ENCODE results near the gene ZNF556. TPM values are rescaled to one million over a fixed set of nuclear protein-coding genes. Genes with fewer than 3 reads are reported as not detected.

ZNF556 gene
- total RNA-seq, 1 donor from 2014 or later = not detected

DNA sequence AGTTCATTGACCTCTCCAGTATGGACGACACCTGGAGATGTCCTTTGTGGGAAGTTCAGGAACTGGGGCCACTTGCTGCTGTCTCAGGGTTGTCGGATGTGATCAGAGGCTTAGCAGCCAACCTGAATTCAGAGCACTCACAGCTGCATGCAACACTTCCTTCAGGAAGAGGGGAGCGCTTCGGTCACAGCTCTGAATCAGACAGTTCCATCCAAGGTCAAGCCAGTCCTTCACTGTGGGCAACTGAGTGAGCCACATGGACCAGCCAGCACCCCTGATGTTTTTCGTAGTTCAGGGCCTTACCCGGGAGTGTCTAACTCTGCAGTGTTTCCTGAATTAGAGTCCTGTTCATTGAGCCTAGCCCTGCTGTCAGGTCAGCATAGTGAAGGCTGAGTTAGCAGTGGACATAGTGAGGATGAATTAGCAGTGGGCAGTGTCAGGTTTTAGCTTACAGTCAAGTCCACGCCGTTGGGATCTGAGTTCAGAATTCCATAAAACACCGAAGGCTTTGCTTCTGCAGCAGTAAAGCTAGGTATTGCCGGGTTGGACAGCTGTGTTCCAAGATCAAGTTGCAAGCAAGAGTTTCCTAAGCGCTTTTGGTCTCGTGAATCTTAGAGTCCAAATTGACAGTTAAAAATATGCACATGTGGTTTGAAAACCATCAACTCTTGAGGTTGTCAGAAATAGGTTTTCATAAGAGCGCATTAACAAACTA, 20.8 kb upstream of the ZNF556 start:
- no peaks in the 10 kb centered on the region for H3K4me1 Mint-ChIP-seq (ENCODE audit: low read depth, unreplicated experiment)
- H3K27ac Mint-ChIP-seq (ENCODE audit: unreplicated experiment) = no peak overlapping the region
- peaks cover 25% of the 10 kb centered on the region for H3K36me3 Mint-ChIP-seq (ENCODE audit: unreplicated experiment)
- TF ChIP-seq, protein P1, sequence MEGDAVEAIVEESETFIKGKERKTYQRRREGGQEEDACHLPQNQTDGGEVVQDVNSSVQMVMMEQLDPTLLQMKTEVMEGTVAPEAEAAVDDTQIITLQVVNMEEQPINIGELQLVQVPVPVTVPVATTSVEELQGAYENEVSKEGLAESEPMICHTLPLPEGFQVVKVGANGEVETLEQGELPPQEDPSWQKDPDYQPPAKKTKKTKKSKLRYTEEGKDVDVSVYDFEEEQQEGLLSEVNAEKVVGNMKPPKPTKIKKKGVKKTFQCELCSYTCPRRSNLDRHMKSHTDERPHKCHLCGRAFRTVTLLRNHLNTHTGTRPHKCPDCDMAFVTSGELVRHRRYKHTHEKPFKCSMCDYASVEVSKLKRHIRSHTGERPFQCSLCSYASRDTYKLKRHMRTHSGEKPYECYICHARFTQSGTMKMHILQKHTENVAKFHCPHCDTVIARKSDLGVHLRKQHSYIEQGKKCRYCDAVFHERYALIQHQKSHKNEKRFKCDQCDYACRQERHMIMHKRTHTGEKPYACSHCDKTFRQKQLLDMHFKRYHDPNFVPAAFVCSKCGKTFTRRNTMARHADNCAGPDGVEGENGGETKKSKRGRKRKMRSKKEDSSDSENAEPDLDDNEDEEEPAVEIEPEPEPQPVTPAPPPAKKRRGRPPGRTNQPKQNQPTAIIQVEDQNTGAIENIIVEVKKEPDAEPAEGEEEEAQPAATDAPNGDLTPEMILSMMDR (IDR thresholded peaks at IDR 0.05; ENCODE audit: partially characterized antibody, unreplicated experiment) = no peak
- no peak for DNase-seq
- H3K9me3 Mint-ChIP-seq (ENCODE audit: unreplicated experiment) = peaks cover 9% of the 10 kb centered on the region
- H3K4me3 Mint-ChIP-seq (ENCODE audit: unreplicated experiment) = no peak overlapping the region
- H3K27me3 Mint-ChIP-seq (ENCODE audit: unreplicated experiment) = no peaks in the 10 kb centered on the region

DNA sequence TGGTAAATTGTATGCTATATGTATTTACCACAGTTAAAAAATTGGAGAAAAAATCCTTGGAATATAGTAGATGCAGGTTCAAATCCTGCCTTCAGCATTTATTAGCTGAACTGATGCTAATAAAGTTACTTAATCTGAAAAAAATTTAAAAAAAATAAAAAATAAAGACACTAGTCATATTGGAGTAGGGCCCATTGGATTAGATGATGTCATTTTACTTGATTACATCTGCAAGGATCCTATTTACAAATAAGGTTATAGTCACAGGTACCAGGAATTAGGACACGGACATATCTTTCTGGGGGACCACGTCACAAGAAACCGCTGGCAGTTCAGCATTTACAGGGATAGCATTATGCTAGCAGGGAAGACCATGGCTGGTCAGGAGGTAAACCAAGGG, 19.6 kb upstream of the ZNF556 start:
- peaks cover 14% of the 10 kb centered on the region for H3K9me3 Mint-ChIP-seq (ENCODE audit: unreplicated experiment)
- peaks cover 36% of the 10 kb centered on the region for H3K36me3 Mint-ChIP-seq (ENCODE audit: unreplicated experiment)
- no peak overlapping the region for H3K27ac Mint-ChIP-seq (ENCODE audit: unreplicated experiment)
- DNase-seq = no peak
- no peaks in the 10 kb centered on the region for H3K27me3 Mint-ChIP-seq (ENCODE audit: unreplicated experiment)
- H3K4me1 Mint-ChIP-seq (ENCODE audit: low read depth, unreplicated experiment) = no peaks in the 10 kb centered on the region
- TF ChIP-seq, protein P1 (IDR thresholded peaks at IDR 0.05; ENCODE audit: partially characterized antibody, unreplicated experiment) = no peak
- no peak overlapping the region for H3K4me3 Mint-ChIP-seq (ENCODE audit: unreplicated experiment)

DNA sequence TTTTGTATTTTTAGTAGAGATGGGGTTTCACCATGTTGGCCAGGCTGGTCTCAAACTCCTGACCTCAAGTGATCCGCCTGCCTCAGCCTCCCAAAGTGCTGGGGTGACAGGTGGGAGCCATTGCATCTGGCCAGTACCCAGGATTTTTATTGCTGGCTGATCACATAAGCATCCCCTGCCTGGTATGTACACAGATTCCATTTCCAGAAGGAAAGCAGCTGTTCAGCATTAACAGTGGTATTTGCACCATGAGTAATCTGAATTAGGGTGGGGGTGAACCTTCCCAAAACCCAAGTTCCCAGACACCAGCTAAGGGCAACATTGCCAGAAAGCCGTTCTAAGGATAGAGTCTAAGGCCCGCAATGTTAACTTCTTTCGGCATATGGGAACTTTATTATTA, 18.5 kb upstream of the ZNF556 start:
- Mint-ChIP-seq H3K4me3 (ENCODE audit: unreplicated experiment) (no peak overlapping the region), H3K36me3 (ENCODE audit: unreplicated experiment) (peaks cover 47% of the 10 kb centered on the region), H3K27ac (ENCODE audit: unreplicated experiment) (no peak overlapping the region), H3K4me1 (ENCODE audit: low read depth, unreplicated experiment) (no peaks in the 10 kb centered on the region), H3K27me3 (ENCODE audit: unreplicated experiment) (peaks cover 2% of the 10 kb centered on the region), H3K9me3 (ENCODE audit: unreplicated experiment) (peaks cover 23% of the 10 kb centered on the region)
- no peak for DNase-seq
- TF ChIP-seq, protein P1 (IDR thresholded peaks at IDR 0.05; ENCODE audit: partially characterized antibody, unreplicated experiment) = no peak

DNA sequence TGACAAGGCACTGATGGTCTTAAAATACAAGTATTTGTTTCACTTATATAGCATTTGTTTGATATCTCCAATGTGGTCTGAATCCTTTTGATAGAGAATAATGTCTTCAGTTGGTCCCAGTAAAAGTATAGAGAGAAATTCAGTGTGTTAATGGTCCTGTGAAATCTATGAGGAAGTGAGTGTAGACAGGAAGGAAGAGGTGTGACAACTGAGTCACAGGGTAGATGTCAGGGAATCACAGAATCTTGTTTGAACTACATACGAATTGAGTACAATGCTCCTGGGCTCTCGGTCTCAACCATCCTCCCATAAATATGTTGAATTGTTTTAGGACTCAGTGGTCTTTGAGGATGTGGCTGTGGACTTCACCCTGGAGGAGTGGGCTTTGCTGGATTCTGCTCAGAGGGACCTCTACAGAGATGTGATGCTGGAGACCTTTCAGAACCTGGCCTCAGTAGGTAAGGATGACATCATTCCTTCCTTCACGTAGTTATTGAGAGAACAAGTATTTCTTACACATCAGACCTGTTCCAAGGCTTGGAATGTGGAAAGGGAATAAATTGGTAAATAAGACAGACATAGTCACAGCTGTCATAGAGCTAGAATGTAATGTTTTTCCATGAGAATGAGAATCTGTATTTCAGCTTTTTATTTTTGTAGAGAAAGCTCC, 16.7 kb upstream of the ZNF556 start:
- H3K36me3 Mint-ChIP-seq (ENCODE audit: unreplicated experiment) = peaks cover 58% of the 10 kb centered on the region
- no peak overlapping the region for H3K27ac Mint-ChIP-seq (ENCODE audit: unreplicated experiment)
- TF ChIP-seq, protein P1 (IDR thresholded peaks at IDR 0.05; ENCODE audit: partially characterized antibody, unreplicated experiment) = no peak
- H3K9me3 Mint-ChIP-seq (ENCODE audit: unreplicated experiment) = peaks cover 33% of the 10 kb centered on the region
- no peaks in the 10 kb centered on the region for H3K4me1 Mint-ChIP-seq (ENCODE audit: low read depth, unreplicated experiment)
- no peak for DNase-seq
- peaks cover 2% of the 10 kb centered on the region for H3K27me3 Mint-ChIP-seq (ENCODE audit: unreplicated experiment)
- H3K4me3 Mint-ChIP-seq (ENCODE audit: unreplicated experiment) = no peak overlapping the region

DNA sequence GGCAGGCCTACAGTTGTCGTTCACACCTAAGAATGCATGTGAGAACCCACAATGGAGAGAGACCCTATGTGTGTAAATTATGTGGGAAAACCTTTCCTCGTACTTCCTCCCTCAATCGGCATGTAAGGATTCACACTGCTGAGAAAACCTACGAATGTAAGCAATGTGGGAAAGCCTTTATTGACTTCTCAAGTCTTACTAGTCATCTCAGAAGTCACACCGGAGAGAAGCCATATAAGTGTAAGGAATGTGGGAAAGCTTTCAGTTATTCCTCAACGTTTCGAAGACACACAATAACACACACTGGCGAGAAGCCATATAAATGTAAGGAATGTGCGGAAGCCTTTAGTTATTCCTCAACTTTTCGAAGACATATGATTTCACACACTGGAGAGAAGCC, 14.5 kb upstream of the ZNF556 start:
- H3K4me3 Mint-ChIP-seq (ENCODE audit: unreplicated experiment) = no peak overlapping the region
- peaks cover 57% of the 10 kb centered on the region for H3K36me3 Mint-ChIP-seq (ENCODE audit: unreplicated experiment)
- peaks cover 2% of the 10 kb centered on the region for H3K27me3 Mint-ChIP-seq (ENCODE audit: unreplicated experiment)
- no peak for DNase-seq
- no peak overlapping the region for H3K27ac Mint-ChIP-seq (ENCODE audit: unreplicated experiment)
- no peaks in the 10 kb centered on the region for H3K4me1 Mint-ChIP-seq (ENCODE audit: low read depth, unreplicated experiment)
- peaks cover 31% of the 10 kb centered on the region for H3K9me3 Mint-ChIP-seq (ENCODE audit: unreplicated experiment)
- TF ChIP-seq, protein P1 (IDR thresholded peaks at IDR 0.05; ENCODE audit: partially characterized antibody, unreplicated experiment) = no peak

All from glutamatergic neuron (in vitro differentiated cells).